Measurements from ENCODE around the gene NDUFAF7. TPM values are rescaled to one million over a fixed set of nuclear protein-coding genes. Genes with fewer than 3 reads are reported as not detected.

The NDUFAF7 gene
- total RNA-seq, 2 donors from 2014 or later: 12.8 to 25.7 TPM

GRCh38 chr2:37281916-37282315 lies 50.5 kb downstream of the NDUFAF7 start:
- WGBS: 100% methylated on average over 1 of the region's 1 CpG
- H3K4me1 ChIP-seq (replicated peaks): no peaks in the 10 kb centered on the region
- intact Hi-C loops (cut with DNase I): no loop called here
- no peaks in the 10 kb centered on the region for H3K36me3 ChIP-seq
- TF ChIP-seq POLR2AphosphoS5 (IDR thresholded peaks at IDR 0.05) (no peak), CTCF (IDR thresholded peaks at IDR 0.05) (no peak), POLR2A (IDR thresholded peaks at IDR 0.05) (no peak)
- no peaks in the 10 kb centered on the region for H3K9me3 ChIP-seq
- no peaks in the 10 kb centered on the region for H3K27me3 ChIP-seq (replicated peaks; ENCODE audit: insufficient read depth)
- no peak overlapping the region for H3K4me3 ChIP-seq
- H3K27ac ChIP-seq: no peak overlapping the region
- no peak for DNase-seq (ENCODE audit: low spot score)

DNA sequence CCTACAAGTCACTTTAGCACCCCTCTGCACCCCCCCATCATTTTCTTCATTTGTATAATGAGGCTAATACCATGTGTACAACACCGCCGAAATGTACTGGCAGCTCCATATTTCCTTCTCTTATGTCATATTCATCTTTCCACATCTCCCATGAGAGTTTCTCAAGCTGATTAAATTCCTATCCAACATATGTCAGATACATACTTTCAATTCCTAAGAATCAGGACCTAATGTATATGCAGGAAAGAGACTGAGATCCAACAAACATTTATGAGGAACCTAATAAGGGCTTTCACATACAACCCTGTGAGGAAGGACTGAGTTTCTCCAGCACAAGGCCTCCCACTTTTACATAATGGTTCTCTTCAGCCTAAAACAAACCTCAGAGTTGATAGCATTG lies 51.3 kb downstream of the NDUFAF7 start:
- no peaks in the 10 kb centered on the region for H3K36me3 ChIP-seq

DNA sequence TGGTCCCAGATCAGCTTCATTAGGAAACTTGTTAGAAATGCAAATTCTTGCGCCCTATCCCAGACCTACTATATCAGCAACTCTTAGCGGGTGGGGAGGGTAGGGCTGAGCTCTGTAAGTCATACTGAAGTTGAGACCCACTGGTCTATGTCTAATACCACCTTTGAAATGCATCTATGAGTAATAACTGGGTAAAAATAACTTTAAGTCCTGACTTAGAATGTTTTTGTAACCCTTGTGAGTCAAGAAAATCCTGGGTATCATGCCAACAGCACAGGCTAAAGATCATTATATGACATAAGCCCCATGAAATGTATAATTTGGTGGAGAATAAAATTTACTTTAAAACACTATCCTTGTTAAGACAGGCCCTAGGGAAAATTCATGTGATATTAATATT lies 51.7 kb downstream of the NDUFAF7 start:
- WGBS: 87% methylated on average over 2 of the region's 2 CpGs
- no peak for TF ChIP-seq POLR2AphosphoS5 (IDR thresholded peaks at IDR 0.05)
- TF ChIP-seq POLR2A (IDR thresholded peaks at IDR 0.05): no peak
- no peak for TF ChIP-seq CTCF (IDR thresholded peaks at IDR 0.05)
- intact Hi-C loops (cut with DNase I): no loop called here

More for the DNA sequence above, 51.3 kb downstream of the NDUFAF7 start:
- H3K4me3 ChIP-seq: no peak overlapping the region
- 94% methylated on average over 2 of the region's 2 CpGs for WGBS
- H3K27me3 ChIP-seq (replicated peaks; ENCODE audit: insufficient read depth): no peaks in the 10 kb centered on the region
- H3K4me1 ChIP-seq (replicated peaks): no peaks in the 10 kb centered on the region
- H3K27ac ChIP-seq: no peak overlapping the region
- intact Hi-C loops (cut with DNase I): no loop called here
- no peak for DNase-seq (ENCODE audit: low spot score)
- no peaks in the 10 kb centered on the region for H3K9me3 ChIP-seq
- no peak for TF ChIP-seq POLR2A (IDR thresholded peaks at IDR 0.05)
- TF ChIP-seq CTCF (IDR thresholded peaks at IDR 0.05): no peak
- TF ChIP-seq POLR2AphosphoS5 (IDR thresholded peaks at IDR 0.05): no peak

GRCh38 chr2:37284381-37284780 lies 52.9 kb downstream of the NDUFAF7 start:
- no peak overlapping the region for H3K4me3 ChIP-seq
- H3K9me3 ChIP-seq: no peaks in the 10 kb centered on the region
- DNase-seq (ENCODE audit: low spot score): no peak
- H3K27ac ChIP-seq: no peak overlapping the region
- no peaks in the 10 kb centered on the region for H3K4me1 ChIP-seq (replicated peaks)
- intact Hi-C loops (cut with DNase I): no loop called here
- no peaks in the 10 kb centered on the region for H3K36me3 ChIP-seq
- H3K27me3 ChIP-seq (replicated peaks; ENCODE audit: insufficient read depth): no peaks in the 10 kb centered on the region
- TF ChIP-seq POLR2A (IDR thresholded peaks at IDR 0.05) (no peak), POLR2AphosphoS5 (IDR thresholded peaks at IDR 0.05) (no peak), CTCF (IDR thresholded peaks at IDR 0.05) (no peak)

More for the DNA sequence above, 51.7 kb downstream of the NDUFAF7 start:
- Histone ChIP-seq H3K36me3 (no peaks in the 10 kb centered on the region), H3K4me1 (replicated peaks) (no peaks in the 10 kb centered on the region), H3K27me3 (replicated peaks; ENCODE audit: insufficient read depth) (no peaks in the 10 kb centered on the region), H3K9me3 (no peaks in the 10 kb centered on the region), H3K27ac (no peak overlapping the region), H3K4me3 (no peak overlapping the region)
- no peak for DNase-seq (ENCODE audit: low spot score)

GRCh38 chr2:37287966-37288365 lies 56.5 kb downstream of the NDUFAF7 start:
- 90% methylated on average over 2 of the region's 2 CpGs for WGBS
- no peak for TF ChIP-seq POLR2A (IDR thresholded peaks at IDR 0.05)
- TF ChIP-seq CTCF (IDR thresholded peaks at IDR 0.05): no peak
- Histone ChIP-seq H3K27ac (no peak overlapping the region), H3K4me1 (replicated peaks) (no peaks in the 10 kb centered on the region), H3K4me3 (no peak overlapping the region), H3K9me3 (no peaks in the 10 kb centered on the region), H3K36me3 (no peaks in the 10 kb centered on the region), H3K27me3 (replicated peaks; ENCODE audit: insufficient read depth) (no peaks in the 10 kb centered on the region)
- no peak for DNase-seq (ENCODE audit: low spot score)
- intact Hi-C loops (cut with DNase I): no loop called here
